Myocyte (in vitro differentiated cells): Measurements from ENCODE around the gene ZMYND11. TPM values are rescaled to one million over a fixed set of nuclear protein-coding genes. Genes with fewer than 3 reads are reported as not detected.

Source experiments
- total RNA-seq: library from RNA; depleted of rRNA; stranded (reverse); fragments of >200 nt; gene quantifications from 2 replicates; pipeline ENCODE4 v1.2.3, GENCODE V29; 2014

The ZMYND11 gene
- total RNA-seq, 1 donor from 2014 or later = 72.6 TPM

Other genes with a start within 250 kb of the ZMYND11 start
- gene TUBB8, start 86.2 kb upstream of the ZMYND11 start, total RNA-seq = not detected in 2 replicates